Testis (tissue), 2 donors: ENCODE data around the gene ARHGAP33.

ENCODE experiments used
- POLR2A ChIP-seq: fragments of 450-650 bp; IDR thresholded peaks from one replicate; pipeline ENCODE4 v1.6.1; 2017; ENCODE audit warnings: antibody characterized with exemption, mild to moderate bottlenecking, moderate library complexity
- TF ChIP-seq, protein P1 (sequence below), 3 experiments: fragments of 450-650 bp in 2 of 3; fragments of 200-600 bp in 1 of 3; sonication (generic) in 1 of 3; IDR thresholded peaks; one replicate each; pipeline ENCODE4 v1.5.1; 2016 to 2019; ENCODE audit warnings: antibody characterized with exemption in 3 of 3, mild to moderate bottlenecking in 2 of 3, moderate library complexity in 1 of 3

DNA sequence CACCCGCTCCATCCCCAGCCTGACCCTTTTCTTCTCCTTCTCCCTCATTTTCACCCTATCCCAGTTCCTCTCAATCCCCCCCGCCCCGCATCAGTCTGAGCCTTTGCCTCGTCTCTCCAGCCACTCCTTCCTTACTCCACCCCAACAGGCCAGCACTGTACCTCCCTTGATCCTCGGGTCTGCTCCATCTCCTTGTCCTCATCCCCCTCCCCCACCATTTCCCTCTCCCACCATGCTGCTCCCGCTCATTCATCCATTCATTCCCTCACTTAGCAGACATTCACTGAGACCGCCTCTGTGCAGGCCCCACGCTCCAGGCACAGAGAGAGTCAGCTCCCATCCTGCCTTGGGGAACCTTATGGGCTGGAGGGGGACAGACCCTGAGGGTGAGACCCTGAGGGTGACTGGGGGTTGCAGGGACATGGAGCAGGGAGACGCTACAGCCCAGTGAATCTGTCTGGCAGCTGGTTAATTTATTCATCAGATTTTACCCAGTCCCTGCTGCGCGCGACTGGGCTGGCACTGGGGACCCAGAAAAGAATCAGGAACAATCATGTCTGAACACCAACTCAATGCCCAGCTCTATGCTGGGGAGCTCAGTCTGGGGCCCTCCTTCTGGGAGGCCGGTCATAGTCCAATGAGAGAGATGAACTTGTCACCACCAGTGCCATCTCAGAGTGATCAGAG is 881 bp downstream of the ARHGAP33 start:
- TF ChIP-seq POLR2A, result no peak
- TF ChIP-seq, protein P1, sequence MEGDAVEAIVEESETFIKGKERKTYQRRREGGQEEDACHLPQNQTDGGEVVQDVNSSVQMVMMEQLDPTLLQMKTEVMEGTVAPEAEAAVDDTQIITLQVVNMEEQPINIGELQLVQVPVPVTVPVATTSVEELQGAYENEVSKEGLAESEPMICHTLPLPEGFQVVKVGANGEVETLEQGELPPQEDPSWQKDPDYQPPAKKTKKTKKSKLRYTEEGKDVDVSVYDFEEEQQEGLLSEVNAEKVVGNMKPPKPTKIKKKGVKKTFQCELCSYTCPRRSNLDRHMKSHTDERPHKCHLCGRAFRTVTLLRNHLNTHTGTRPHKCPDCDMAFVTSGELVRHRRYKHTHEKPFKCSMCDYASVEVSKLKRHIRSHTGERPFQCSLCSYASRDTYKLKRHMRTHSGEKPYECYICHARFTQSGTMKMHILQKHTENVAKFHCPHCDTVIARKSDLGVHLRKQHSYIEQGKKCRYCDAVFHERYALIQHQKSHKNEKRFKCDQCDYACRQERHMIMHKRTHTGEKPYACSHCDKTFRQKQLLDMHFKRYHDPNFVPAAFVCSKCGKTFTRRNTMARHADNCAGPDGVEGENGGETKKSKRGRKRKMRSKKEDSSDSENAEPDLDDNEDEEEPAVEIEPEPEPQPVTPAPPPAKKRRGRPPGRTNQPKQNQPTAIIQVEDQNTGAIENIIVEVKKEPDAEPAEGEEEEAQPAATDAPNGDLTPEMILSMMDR (IDR thresholded peaks at IDR 0.05), result no peak
